ENCODE results near the gene CAPZB.
A peak's percentile ranks its signal among the peaks of the same experiment; 100 is the strongest.

Gene CAPZB

DNA sequence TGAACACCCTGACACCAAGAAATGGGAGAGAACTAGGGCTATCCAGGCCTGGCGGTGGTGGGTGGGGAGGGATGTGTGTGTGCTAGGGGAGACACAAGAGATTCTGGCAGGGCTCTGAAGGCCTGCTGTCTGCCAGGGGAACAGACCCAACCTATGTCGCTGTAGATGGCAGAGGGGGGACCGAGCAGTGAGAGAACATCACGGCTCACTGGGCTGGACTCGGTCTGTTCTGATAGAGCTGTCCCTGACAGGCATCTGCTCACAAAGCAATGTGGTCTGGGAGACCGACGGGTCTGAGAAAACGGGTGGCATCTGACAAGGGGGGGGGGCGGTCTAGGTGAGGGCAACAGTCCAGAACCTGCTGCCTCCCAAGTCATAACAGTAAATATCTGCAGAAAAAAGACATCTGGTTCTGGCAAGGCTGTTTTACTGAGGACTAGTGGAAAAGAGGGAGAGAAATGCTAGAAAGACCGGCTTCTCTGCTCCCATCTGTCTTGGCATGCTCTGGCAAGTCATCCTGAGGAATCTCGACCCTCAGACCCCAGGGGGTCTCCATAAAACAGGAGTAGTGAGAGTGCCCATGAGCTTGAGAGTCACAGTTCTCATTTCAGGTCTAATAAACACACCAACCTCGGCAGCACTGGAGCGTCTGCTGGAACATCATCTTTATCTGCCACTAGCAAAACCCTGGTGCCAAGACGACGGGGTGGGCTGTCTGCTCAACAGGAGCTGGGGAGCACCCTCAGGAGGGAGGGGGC lies 136.7 kb downstream of the CAPZB start:
- in situ Hi-C loops (cut with HindIII; ENCODE audit: low pct_unique_long_range_greater_than_20kb, low sequenced_read_pairs), result no loop called here
- no peak for TF ChIP-seq JUND (IDR thresholded peaks at IDR 0.05; ENCODE audit: low read depth)
- DNase-seq (ENCODE audit: low read depth in 1 of 2, low spot score in 1 of 2), result no peak

- DNase-seq (ENCODE audit: low read depth in 1 of 2, low spot score in 1 of 2), result no peak
- in situ Hi-C loops (cut with HindIII; ENCODE audit: low pct_unique_long_range_greater_than_20kb, low sequenced_read_pairs), result no loop called here
- TF ChIP-seq JUND (IDR thresholded peaks at IDR 0.05; ENCODE audit: low read depth), result no peak
Observed at GRCh38 chr1:19347533-19348172, 137.7 kb downstream of the CAPZB start.

DNA sequence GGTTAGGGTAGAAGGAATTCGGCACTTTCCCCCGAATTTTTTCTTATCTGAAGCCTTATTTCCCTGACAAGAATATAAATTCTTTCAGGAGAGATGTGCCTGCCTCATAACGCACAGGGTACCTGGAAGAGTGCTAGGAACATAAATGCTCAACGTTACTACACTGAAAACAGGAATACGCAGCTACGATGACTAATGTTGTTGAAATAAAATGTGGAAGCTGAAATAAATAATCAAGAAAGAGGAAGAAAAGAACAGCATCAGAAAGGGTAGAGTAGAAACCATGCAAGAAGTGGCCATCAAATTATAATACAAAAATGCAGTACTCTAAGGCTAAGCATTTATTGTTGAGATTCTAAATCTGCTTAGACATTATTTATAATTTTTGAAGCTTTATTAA lies 139.3 kb downstream of the CAPZB start:
- in situ Hi-C loops (cut with HindIII; ENCODE audit: low pct_unique_long_range_greater_than_20kb, low sequenced_read_pairs), result no loop called here
- no peak for DNase-seq (ENCODE audit: low read depth in 1 of 2, low spot score in 1 of 2)
- no peak for TF ChIP-seq JUND (IDR thresholded peaks at IDR 0.05; ENCODE audit: low read depth)

GRCh38 chr1:19345391-19345790 lies 139.9 kb downstream of the CAPZB start:
- TF ChIP-seq JUND (IDR thresholded peaks at IDR 0.05; ENCODE audit: low read depth), result no peak
- in situ Hi-C loops (cut with HindIII; ENCODE audit: low pct_unique_long_range_greater_than_20kb, low sequenced_read_pairs), result no loop called here
- no peak for DNase-seq (ENCODE audit: low read depth in 1 of 2, low spot score in 1 of 2)

GRCh38 chr1:19344831-19345230 lies 140.5 kb downstream of the CAPZB start:
- DNase-seq (ENCODE audit: low read depth in 1 of 2, low spot score in 1 of 2), result no peak
- TF ChIP-seq JUND (IDR thresholded peaks at IDR 0.05; ENCODE audit: low read depth), result no peak
- in situ Hi-C loops (cut with HindIII; ENCODE audit: low pct_unique_long_range_greater_than_20kb, low sequenced_read_pairs), result no loop called here

DNA sequence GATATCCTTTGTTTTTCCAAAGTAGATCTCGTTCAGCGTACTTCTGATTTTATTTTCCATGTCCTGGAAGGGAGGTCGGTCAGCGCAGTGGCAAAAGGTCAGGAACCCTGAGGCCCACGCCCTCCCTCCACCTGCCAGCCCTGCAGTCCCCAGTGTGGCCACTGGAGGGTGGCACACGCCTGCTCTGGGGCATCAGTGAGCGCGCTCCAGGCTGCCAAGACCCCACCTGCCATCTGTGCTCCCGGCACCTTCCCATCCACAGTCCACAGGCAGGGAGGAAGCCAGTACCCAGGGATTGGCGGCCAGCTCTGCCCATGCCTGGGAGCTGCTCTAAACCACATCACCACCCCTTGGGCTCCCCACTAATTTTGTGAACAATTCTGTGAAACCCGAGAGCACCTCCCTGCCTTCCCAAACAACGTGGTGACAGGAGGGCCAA lies 140.9 kb downstream of the CAPZB start:
- peak in 1 of 2 experiments; percentile 42 for DNase-seq (ENCODE audit: low read depth in 1 of 2, low spot score in 1 of 2)
- TF ChIP-seq JUND (IDR thresholded peaks at IDR 0.05; ENCODE audit: low read depth), result no peak
- in situ Hi-C loops (cut with HindIII; ENCODE audit: low pct_unique_long_range_greater_than_20kb, low sequenced_read_pairs), result no loop called here

- TF ChIP-seq JUND (IDR thresholded peaks at IDR 0.05; ENCODE audit: low read depth), result no peak
- in situ Hi-C loops (cut with HindIII; ENCODE audit: low pct_unique_long_range_greater_than_20kb, low sequenced_read_pairs), result no loop called here
- DNase-seq (ENCODE audit: low read depth in 1 of 2, low spot score in 1 of 2), result no peak
Observed at GRCh38 chr1:19343617-19344350, 141.6 kb downstream of the CAPZB start.

- no peak for TF ChIP-seq JUND (IDR thresholded peaks at IDR 0.05; ENCODE audit: low read depth)
- DNase-seq (ENCODE audit: low read depth in 1 of 2, low spot score in 1 of 2), result no peak
- in situ Hi-C loops (cut with HindIII; ENCODE audit: low pct_unique_long_range_greater_than_20kb, low sequenced_read_pairs), result no loop called here
Observed at GRCh38 chr1:19342894-19343616, 142.3 kb downstream of the CAPZB start.

- no peak for TF ChIP-seq JUND (IDR thresholded peaks at IDR 0.05; ENCODE audit: low read depth)
- in situ Hi-C loops (cut with HindIII; ENCODE audit: low pct_unique_long_range_greater_than_20kb, low sequenced_read_pairs), result no loop called here
- DNase-seq (ENCODE audit: low read depth in 1 of 2, low spot score in 1 of 2), result no peak
Observed at GRCh38 chr1:19342062-19342750, 143.1 kb downstream of the CAPZB start.

DNA sequence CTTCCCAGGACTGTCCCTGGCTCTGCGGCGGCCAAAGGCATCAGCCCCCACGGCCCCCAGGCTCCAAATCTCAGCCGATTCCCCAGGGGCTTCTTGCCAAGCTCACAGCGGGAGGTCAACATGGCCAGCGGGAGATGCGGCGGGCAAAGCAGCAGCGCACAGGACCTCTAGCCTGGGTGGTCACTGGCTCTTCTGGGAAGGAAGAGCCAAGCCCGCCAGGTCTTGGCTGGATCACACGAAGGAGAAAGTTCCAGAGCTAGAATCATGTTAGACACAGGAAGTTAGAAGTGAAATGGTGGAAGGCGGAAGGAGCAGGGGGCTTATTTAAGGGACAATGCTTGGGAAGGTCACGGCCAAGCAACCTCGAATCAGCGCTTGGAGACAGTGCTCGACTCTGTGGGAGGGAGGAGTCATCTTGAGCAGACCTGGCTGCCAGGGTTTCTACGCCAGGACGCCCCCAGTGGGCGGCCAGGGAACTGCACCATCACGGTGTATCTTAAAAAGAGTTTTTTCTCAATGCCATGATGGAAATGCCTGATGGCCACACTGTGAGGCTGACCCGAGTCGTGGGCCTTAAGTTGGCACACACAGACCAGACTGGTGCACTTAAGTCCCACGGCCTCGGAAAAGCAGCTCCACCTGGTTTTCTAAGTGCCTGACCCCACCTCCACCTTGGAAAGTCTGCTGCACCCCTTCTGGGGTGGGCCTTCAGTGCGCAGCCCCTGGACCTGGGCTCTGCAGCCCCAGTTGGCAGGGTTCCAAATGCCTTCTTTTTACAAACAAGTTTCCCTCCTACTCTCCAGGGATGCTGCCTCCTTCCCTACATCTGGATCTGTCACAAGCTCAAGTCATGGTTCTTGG lies 143.9 kb downstream of the CAPZB start:
- in situ Hi-C loops (cut with HindIII; ENCODE audit: low pct_unique_long_range_greater_than_20kb, low sequenced_read_pairs), result no loop called here
- no peak for TF ChIP-seq JUND (IDR thresholded peaks at IDR 0.05; ENCODE audit: low read depth)
- peak; percentile 71 to 74 for DNase-seq (ENCODE audit: low read depth in 1 of 2, low spot score in 1 of 2)

DNA sequence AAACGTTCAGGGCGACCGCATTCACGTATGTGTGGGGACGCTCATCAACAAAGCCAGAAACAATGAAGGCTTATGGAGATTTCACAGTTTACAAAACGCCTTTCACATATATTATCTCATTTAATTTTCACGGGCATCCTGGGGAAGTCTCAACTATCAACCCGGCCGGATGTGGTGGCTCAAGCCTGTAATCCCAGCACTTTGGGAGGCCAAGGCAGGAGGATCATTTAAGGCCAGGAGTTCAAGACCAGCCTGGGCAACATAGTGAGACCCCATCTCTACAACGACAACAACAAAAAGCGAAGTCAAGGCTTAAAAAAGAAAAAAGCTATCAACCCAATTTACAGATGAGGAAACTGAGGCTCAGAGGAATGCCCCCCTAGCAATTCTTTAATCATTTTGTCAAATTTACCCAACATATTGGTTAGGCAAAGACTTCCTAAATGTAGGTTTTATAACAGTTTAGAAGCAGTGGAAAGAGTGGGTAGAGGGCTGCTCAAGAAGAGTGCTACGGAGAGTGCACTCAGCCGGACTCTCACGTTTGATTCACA lies 144.9 kb downstream of the CAPZB start:
- no peak for TF ChIP-seq JUND (IDR thresholded peaks at IDR 0.05; ENCODE audit: low read depth)
- no peak for DNase-seq (ENCODE audit: low read depth in 1 of 2, low spot score in 1 of 2)
- in situ Hi-C loops (cut with HindIII; ENCODE audit: low pct_unique_long_range_greater_than_20kb, low sequenced_read_pairs), result no loop called here

Measured in T47D (cell line).